DMS79 (cell line): ENCODE data around the gene UBALD1.
A peak's percentile ranks its signal among the peaks of the same experiment; 100 is the strongest.
"Not testable (repeated sequence)": the region's sequence is repeated elsewhere in the genome, so short reads cannot be mapped to it uniquely, and the experiment has no call there.

Source experiments
- DNase-seq: peaks from one replicate; lab custom pipeline; 2025; lab: John Stamatoyannopoulos, UW

UBALD1 gene

DNA sequence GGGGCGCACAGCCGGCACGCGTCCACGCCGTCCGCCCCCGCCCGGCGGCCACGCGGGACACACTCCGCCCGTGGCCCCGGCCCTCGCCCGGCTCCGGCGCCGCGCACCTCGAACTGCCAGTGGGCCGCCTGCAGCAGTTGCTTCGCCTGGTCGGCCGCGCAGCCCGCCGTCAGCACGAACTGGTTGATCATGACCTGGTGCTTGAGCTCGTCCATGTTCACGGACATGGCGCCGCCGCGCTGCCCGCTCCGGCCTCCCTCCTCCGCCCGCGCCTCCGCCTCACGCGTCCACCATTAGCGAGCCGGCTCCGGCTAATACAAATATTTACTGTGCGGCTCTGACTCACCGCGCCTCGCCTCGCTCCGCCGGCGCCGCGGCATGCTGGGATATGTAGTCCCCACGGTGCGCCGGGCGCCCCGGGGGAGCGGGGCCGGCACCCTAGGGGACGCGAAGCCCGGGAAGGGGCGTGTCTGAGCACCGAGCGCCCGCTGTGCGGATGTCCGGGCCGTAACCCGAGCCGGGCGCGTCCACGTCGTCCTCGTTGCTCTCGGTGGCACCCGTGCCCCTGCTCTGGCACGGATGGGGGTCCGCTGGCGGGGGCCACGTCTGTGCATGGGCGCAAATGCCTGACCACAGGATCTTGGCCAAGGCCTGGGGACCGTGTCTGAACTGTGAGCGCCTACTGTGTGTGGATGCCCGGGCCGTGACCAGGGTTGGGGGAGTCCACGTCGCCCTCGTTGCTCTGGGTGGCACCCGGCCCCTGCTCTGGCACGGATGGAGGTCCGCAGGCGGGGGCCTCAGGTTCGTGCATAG lies at the start of gene UBALD1:
TSS of gene UBALD1 (minus strand) at position 318 of the 813 bp plus-strand sequence. CDS start at position 227, 91 bp downstream.
- peak; percentile 57 for DNase-seq

DNA sequence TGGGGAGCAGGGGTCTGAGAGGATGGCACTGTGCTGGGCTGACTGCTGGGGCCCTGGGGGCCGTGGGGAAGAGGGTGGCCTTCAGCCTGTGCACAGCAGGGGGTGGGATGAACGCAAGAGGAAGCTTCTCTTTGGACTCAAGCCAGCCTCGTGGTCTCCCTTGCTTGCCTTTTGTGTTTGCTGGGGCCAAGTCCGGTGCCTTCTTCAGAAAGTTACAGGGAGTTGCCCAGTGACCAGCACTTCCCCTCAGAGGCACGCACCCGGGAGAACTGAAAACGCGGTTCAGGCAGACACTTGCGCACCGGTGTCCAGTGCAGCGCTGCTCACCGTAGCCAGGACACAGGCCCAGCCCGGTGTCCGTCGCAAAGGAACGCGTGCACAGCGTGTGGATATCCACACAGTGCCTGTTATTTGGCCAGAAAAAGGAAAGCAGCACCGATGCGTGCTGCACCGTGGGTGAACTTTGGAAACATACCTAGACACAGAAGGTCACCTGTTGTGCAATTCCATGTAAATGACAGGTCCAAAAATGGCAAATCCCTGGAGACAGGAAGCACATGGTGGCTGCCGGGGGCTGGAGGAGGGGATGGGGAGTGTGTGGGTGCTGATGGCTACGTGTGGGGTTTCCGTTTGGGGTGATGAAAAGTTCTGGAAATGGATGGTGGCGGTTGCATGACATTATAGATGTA lies 49.2 kb upstream of the UBALD1 start:
- no peak for DNase-seq

DNA sequence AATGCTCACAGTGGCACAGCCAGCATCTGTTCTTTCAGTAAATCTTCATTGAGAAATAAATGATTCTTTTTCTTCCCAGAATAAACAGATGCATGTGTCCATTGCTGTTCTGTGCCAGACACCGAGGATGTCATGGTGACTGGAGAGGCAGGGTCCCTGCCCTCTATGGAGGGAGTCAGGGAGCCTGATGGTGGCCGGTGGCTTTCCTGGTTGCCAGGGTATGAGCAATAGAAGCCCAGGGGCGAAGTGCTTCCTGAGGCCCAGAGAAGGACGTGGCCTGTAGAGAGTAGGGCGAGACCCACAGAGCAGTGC lies 48.7 kb upstream of the UBALD1 start:
- DNase-seq: no peak

DNA sequence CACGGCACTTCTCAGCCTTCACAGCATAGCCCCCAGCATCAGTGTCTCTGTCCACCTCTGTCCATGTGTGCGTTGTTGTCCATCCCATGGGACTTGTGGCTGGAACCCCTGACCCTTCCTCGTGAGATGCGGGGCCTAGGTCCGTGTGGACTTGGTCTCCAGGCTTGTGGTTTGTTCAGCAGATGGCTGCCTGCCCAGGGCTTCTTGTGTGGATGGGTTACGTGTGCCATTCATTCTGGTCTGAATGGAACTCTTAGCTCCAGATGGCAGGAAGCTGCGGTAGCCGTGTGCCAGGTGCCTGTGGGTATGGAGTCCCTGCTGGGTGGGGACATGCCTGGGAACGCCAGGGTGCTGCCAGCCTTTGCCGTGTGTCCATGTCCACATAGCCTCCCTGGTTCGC lies 47.0 kb upstream of the UBALD1 start:
- peak; percentile 65 for DNase-seq

DNA sequence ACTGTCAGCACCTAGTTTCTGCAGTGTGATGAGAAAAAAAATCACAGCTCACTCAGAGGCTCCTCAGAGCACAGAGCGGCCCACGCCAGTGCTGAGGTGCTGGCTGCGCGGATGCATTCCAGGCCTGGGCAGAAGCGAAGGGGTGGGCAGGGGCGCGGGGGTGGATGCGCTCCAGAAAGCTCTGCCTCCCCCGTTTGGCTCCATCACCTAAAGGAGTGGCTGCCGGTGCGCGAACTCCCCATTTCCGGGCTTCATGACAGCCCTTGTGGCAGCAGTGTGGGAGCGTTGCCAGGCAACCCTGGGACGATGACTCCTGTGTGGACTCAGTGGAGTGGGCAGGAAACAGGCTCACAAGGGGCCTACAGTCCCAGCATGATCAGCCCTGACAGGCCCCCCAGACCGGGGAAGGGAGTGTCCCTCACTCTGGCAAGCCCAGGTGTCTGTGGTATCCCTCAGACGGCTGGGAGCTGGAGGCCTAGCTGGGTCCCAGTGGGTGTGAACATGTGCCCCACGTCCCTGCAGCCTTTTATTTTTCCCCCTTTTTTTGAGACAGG lies 45.8 kb upstream of the UBALD1 start:
- peak; percentile 63 for DNase-seq

DNA sequence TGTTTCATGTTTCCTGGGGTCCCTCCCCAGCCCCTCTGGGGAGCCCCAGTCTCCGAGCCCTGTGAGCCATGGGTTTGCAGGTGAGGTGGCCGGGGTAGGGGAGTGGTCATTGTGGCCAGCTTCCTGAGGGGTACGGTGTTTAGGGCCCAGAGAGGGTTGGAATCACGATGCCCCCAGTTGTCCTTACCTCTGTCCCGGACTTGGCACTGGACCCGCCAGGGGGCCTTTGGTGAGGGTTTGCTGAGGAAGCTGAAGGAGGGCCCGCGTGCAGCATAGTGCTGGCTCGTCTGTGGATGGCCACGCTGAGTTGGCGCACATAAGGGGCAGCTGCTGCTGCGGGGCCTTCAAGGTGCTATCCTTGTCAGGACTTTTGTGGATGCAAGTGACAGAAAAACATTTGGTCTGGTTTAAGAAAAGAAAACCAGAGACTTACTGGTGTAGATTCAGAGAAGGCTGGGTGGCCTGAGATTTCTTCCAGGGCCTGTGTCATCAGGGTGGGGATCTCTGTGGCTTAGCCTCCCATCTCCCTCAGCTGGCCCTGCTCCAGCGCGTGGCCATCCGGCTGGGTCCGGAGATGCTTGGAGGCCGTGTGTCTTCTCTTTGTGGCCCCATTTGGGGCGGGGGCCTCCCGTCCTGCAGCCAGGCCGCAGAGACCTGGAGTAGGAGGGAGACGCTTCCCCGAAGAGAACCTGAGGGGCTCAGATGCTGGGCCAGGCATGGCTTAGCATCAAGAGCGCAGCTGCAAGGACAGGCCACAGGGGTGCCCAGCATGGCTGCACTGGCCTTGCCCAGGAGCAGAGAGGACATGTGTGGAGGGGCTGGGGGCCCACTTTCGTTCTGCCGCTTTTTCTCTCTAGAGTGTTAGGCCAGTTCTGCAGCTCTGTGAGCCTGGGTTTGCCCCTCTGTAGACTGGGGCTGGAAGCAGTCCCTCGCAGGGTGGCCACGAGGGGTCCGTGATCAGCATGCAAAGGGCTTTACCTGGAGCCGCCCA lies 45.0 kb upstream of the UBALD1 start:
- DNase-seq: no peak

DNA sequence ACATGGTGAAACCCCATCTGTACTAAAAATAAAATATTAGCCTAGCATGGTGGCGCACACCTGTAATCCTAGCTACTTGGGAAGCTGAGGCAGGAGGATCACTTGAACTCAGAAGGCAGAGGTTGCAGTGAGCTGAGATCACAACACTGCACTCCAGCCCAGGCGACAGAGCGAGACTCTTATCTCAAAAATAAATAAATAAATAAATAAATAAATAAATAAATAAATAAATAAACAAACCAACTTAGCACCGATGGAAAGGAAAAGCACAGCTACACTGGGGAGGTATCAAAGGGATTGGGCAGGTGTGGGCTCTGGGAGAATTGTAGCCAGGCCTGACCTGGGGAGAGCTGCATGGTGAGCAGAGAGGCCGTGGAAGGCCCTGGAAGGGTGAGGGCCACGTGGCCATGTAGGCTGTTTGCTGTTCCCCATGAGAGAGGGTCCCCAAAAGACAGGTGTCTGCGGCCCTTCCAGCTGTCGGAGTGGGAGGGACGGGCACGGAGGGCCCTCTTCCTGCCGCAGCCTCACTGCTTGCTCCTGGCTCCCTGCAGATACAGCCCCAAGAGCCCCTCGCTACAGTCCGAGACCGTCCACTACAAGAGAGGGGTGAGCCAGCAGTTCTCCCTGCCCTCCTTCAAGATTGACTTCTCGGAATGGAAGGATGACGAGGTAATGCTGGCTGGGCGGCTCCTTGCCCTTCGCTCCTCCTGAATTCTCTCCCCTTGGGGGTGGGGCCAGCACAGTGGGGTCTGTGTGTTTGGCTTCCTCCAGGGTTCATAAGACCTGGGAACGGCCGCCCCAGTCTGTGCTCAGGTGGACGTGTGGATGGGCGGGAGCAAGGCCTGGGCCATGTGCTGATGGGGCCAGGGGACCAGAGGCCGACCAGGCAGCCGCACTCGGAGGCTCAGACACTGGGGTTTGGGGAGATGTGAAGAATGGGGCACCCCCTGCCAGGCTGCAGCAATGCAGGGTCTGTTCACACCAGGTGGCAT lies 42.3 kb upstream of the UBALD1 start:
- no peak for DNase-seq

DNA sequence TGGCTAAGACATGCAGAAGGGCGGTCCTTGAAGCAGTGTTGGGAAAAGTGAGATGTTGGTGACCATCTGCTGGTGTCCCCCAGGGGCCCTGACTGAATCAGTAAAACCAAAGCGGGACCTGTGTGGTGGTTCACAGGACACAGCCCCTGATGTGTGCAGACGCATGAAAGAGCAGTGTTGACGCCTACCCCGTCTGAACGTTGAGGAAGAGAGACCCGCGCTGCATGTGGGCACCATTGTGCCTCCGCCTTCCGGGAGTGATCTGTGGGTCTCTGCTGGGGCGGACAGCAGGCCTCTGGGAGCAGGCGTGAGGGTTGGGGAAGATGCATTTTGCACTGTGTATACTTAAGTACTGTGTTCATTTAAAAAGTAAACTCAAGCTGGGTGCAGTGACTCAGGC lies 41.5 kb upstream of the UBALD1 start:
- DNase-seq: no peak

DNA sequence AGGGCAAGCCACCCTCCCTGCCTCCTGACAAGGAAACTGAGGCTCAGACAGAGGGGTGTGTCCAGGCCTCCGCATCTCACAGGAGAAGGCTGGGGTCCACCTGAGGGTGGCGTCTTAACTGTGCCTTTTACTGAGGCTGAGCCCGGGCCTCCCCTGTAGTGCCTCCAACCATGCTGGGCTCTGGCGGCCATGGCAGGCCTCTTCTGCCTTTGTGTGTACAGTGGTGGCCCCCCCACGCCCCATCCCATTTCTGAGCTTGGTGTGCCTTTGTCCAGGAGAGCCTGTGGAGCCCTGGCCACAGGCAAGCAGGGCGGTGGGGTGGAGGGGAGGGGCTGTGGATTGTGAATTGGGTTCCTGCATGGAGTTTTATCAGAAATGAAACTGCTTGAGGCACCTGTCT lies 41.1 kb upstream of the UBALD1 start:
- DNase-seq: no peak

DNA sequence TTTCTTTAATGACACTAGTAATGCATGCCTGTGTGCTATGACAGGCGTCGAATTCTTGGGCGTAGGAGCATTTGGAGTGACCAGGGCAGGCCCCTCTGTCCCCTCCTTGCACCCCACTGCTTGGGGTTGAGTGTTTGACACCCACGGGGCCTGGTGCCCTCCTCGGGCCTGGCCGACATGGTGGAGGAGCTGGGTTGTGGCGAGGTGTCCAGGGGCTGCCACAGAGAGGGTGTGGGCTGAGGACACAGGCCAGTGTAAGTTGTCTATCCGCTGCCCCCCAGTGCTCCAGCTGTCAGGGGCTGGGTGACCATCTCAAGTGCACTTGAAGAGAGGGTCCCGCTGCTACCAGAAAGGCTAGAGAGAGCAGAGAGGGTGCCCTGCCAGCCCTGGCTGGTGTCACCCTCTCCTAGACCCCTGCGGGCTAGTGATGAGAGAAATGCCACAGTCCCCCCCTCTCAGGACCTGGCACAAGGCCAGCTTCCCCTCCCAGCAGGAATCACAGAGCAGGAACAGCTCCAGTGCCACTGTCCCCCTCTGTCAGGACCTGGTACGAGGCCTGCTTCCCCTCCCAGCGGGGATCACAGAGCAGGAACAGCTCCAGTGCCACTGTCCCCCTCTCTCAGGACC lies 40.4 kb upstream of the UBALD1 start:
- no peak for DNase-seq

DNA sequence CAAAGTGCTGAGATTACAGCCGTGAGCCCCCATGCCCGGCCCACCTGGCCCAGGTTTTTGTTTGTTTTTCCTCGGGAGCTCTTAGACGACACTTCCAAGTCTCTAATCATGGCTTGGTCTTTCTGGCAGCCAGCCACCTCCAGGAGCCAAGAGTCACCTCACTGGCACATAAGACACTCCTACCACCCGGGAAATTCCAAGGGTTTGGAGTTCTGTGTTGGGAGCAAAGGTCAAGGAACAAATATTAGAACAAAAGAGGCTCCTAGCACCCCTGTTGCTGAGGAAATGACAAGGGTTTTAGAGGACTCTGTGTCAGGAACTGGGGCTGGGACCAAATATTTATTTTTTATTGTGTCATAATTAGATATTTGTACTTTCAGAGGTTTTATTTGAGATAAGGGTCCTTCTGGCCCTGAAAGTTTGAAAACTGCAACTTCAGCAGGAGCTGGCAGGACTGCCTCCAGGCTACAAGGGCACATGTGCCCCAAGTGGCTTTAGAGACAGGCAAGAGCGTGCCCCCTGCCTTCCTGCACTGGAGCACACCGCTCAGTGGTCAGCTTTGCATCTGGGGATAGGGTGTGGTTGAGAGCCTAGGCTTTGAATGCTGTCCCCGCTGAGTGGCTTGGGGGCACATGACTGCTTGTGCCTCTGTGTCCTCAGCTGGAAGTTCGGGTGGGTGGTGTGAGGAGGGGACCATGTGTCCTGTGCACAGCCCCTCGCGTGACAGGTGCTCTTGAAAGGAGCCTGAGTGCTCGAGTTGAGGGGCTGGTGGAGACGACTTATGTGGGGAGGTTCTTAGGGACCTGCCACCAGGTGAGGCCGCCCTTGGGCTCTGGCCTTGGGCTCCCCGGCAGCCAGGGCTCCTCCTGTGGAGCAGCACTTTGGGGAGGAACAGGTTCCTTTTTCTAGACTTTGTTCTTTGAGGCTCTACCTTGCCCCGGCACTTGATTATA lies 39.6 kb upstream of the UBALD1 start:
- DNase-seq: peak; percentile 79

DNA sequence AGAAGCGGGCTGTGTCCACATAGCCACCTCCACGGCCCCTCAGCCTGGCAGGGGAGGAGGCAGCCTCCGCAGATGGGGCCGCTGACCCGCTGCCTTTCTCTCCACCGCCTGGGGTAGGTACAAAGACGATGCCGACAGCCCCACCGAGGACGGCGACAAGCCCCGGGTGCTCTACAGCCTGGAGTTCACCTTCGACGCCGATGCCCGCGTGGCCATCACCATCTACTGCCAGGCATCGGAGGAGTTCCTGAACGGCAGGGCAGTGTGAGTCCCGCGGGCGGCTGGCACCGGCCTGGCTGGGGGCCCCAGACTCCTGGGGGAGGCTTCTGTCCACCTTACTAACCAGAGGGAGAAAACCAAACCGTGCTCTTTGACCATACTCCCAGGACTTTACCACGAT lies 37.9 kb upstream of the UBALD1 start:
- DNase-seq: no peak

DNA sequence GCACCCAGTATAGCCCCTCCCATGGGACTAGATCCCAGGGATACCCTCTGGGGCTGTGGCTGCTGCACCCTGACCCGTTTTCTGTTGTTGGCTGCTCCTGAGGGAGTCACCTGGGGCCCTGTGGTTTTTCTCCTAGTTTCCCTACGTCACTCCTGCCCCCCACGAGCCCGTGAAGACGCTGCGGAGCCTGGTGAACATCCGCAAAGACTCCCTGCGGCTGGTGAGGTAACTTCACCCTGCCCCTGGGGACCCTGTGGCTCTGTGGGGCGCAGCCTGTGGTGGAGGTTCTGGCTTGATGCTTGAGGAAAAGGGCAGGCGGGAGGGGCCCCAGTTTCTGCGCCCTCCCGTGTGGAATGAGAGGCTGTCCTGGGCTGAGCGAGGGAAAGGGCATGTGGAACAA lies 37.1 kb upstream of the UBALD1 start:
- no peak for DNase-seq

DNA sequence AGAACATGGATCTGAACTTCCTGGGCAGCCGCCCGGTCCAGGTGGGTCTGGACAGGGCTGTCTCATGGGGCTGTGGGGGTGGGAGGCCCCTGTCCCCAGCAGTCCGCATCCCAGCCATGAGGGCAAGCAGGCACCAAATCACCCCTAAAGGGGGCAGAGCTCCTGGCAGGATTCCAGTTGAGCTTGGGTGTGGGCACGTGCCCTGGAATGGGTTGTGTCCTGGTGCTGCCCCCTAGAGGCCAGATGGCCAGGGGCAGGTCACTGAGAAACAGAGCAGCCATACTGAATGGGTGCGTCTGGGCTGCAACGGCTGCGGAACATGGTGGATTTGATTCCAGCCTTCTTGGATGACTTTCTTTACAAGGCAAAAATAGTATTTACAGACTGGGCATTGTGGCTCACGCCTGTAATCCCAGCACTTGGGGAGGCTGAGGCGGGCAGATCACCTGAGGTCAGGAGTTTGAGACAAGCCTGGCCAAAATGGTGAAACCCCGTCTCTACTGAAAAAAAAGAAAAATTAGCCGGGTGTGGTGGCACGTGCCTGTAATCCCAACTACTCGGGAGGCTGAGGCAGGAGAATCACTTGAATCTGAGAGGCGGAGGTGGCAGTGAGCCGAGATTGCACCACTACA lies 35.9 kb upstream of the UBALD1 start:
- DNase-seq: not testable (repeated sequence)

DNA sequence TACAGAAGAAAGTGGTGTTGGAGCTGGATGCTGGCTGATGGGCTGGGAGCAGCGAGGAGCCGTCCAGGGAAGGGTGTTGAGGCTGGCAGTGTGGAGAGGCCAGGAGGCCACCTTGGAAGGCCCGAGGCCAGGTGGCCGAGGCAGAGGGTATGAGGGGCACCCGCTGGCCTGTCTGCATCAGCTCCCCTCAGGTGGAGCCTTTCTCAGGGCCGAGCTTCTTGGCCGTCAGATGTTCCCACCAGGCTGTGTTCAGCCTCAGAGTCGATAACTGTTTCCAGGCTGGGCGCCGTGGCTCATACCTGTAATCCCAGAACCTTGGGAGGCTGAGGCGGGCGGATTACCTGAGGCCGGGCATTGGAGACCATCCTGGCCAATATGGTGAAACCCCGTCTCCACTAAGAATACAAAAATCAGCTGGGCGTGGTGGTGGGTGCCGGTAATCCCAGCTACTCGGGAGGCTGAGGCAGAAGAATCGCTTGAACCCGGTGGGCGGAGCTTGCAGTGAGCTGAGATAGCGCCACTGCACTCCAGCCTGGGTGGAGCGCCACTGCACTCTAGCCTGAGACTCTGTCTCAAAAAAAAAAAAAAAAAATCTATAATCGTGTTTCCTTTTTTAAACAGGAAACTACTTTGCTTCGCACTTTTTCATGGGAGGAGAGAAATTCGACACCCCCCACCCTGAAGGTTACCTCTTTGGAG lies 35.2 kb upstream of the UBALD1 start:
- no peak for DNase-seq

DNA sequence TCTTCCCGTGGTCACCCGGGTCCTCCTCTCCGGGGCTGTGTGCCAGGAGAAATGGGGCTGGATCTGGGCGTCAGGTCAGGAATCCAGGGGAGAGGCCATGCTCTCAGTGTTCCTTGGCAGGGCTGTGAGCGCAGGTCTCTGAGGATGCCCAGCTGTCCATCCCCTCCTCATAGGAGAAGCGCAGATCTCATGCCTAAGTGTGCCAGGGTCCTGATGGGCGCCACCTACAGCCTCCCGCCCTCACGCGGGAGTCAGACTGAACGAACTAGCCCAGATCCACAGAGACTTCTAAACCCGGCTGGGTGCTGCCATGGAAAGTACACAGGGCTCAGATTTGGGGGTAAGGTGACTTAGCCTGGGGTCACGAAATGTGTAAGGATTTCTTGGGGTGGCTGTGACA lies 34.2 kb upstream of the UBALD1 start:
- no peak for DNase-seq

DNA sequence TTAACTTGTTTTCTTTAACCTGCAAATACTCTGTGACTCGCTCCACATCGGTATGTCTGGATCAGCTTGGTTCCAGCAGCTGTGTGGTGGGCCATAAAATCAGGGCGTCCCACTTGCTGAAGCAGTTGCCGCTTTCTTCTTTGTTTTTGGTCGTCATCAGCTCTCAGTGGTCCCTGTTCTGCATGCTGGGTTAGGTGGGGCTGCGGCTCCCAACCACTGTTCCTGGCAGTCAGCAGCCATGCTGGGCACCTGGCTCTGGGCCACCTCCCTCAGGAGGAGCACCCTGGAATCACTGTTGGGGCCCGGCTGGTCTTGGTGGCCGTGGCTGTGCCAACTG lies 32.9 kb upstream of the UBALD1 start:
- no peak for DNase-seq
